ENCODE measurements around the gene FSTL5. TPM values are rescaled to one million over a fixed set of nuclear protein-coding genes. Genes with fewer than 3 reads are reported as not detected.

FSTL5 gene
- total RNA-seq, 4 donors from 2014 or later = 4.8 to 13.5 (median 7.1) TPM

GRCh38 chr4:161345741-161346140, 818.1 kb downstream of the FSTL5 start:
- Histone ChIP-seq H3K27ac (no peak overlapping the region), H3K9me3 (no peaks in the 10 kb centered on the region), H3K27me3 (no peaks in the 10 kb centered on the region), H3K36me3 (no peaks in the 10 kb centered on the region), H3K4me3 (no peak overlapping the region), H3K4me1 (no peaks in the 10 kb centered on the region)
- 60 to 87% methylated on average over 1 of the region's 1 CpG for WGBS, 2 donors
- no peak for DNase-seq (ENCODE audit: low spot score in 2 of 2)
- TF ChIP-seq POLR2A (IDR thresholded peaks at IDR 0.05) (no peak), CTCF (IDR thresholded peaks at IDR 0.05) (no peak), EP300 (IDR thresholded peaks at IDR 0.05) (no peak)

GRCh38 chr4:161343569-161343950, 820.2 kb downstream of the FSTL5 start:
- no peak for DNase-seq (ENCODE audit: low spot score in 2 of 2)
- no peaks in the 10 kb centered on the region for H3K9me3 ChIP-seq
- WGBS, 2 donors = 83 to 94% methylated on average over 2 of the region's 2 CpGs
- no peaks in the 10 kb centered on the region for H3K27me3 ChIP-seq
- H3K36me3 ChIP-seq = no peaks in the 10 kb centered on the region
- H3K4me3 ChIP-seq = no peak overlapping the region
- no peak for TF ChIP-seq CTCF (IDR thresholded peaks at IDR 0.05)
- TF ChIP-seq EP300 (IDR thresholded peaks at IDR 0.05) = no peak
- TF ChIP-seq POLR2A (IDR thresholded peaks at IDR 0.05) = no peak
- H3K27ac ChIP-seq = no peak overlapping the region
- no peaks in the 10 kb centered on the region for H3K4me1 ChIP-seq

- Histone ChIP-seq H3K27me3 (no peaks in the 10 kb centered on the region), H3K4me3 (no peak overlapping the region), H3K36me3 (no peaks in the 10 kb centered on the region), H3K27ac (no peak overlapping the region), H3K4me1 (no peaks in the 10 kb centered on the region), H3K9me3 (no peaks in the 10 kb centered on the region)
- no peak for DNase-seq (ENCODE audit: low spot score in 2 of 2)
- TF ChIP-seq CTCF (IDR thresholded peaks at IDR 0.05) (no peak), POLR2A (IDR thresholded peaks at IDR 0.05) (no peak), EP300 (IDR thresholded peaks at IDR 0.05) (no peak)
- WGBS, 2 donors = 78 to 79% methylated on average over 6 of the region's 6 CpGs
Measured at GRCh38 chr4:161342881-161343568, 820.8 kb downstream of the FSTL5 start.

- Histone ChIP-seq H3K9me3 (no peaks in the 10 kb centered on the region), H3K36me3 (no peaks in the 10 kb centered on the region), H3K4me3 (no peak overlapping the region), H3K27me3 (no peaks in the 10 kb centered on the region), H3K4me1 (no peaks in the 10 kb centered on the region), H3K27ac (no peak overlapping the region)
- DNase-seq (ENCODE audit: low spot score in 2 of 2) = no peak
- 61 to 76% methylated on average over 5 of the region's 5 CpGs for WGBS, 2 donors
- TF ChIP-seq EP300 (IDR thresholded peaks at IDR 0.05) (no peak), CTCF (IDR thresholded peaks at IDR 0.05) (no peak), POLR2A (IDR thresholded peaks at IDR 0.05) (no peak)
Measured at GRCh38 chr4:161336621-161337020, 827.2 kb downstream of the FSTL5 start.

GRCh38 chr4:161336016-161336530, 827.7 kb downstream of the FSTL5 start:
- Histone ChIP-seq H3K36me3 (no peaks in the 10 kb centered on the region), H3K4me3 (no peak overlapping the region), H3K27ac (no peak overlapping the region), H3K27me3 (no peaks in the 10 kb centered on the region), H3K9me3 (no peaks in the 10 kb centered on the region), H3K4me1 (no peaks in the 10 kb centered on the region)
- no peak for TF ChIP-seq EP300 (IDR thresholded peaks at IDR 0.05)
- DNase-seq (ENCODE audit: low spot score in 2 of 2) = no peak
- WGBS, 2 donors = 11 to 15% methylated on average over 2 of the region's 2 CpGs
